OCI-LY7 (cell line): ENCODE results near the gene DHRS12.

ENCODE experiments used
- CTCF ChIP-seq: fragments of 200-600 bp; sonication (generic); conservative IDR thresholded peaks from 2 replicates; pipeline ENCODE4 v1.5.1; 2014; ENCODE audit warnings: mild to moderate bottlenecking, antibody characterized with exemption, low read length, moderate library complexity, mixed read lengths
- EZH2phosphoT487 ChIP-seq: fragments of 200-600 bp; sonication (generic); IDR thresholded peaks from 2 replicates; pipeline ENCODE4 v1.6.1; 2018; ENCODE audit warnings: low read depth, borderline replicate concordance, mild to moderate bottlenecking, mixed run types, antibody characterized with exemption, low read length, moderate library complexity, mixed read lengths

- TF ChIP-seq CTCF (peak; percentile 36; the same call in 1 of the 2 replicates), EZH2phosphoT487 (no peak)
These were observed 14.3 kb upstream of the DHRS12 start for GRCh38 chr13:51818276-51818675.
